IPS-NIHi7 (cell line): ENCODE data around the gene YEATS2.
A peak's percentile ranks its signal among the peaks of the same experiment; 100 is the strongest.

Experiments used
- DNase-seq: peaks from one replicate; pipeline ENCODE4 v3.0.0; 2012; ENCODE audit warnings: mixed read lengths; ENCODE audit errors: extremely low spot score

The YEATS2 gene

DNA sequence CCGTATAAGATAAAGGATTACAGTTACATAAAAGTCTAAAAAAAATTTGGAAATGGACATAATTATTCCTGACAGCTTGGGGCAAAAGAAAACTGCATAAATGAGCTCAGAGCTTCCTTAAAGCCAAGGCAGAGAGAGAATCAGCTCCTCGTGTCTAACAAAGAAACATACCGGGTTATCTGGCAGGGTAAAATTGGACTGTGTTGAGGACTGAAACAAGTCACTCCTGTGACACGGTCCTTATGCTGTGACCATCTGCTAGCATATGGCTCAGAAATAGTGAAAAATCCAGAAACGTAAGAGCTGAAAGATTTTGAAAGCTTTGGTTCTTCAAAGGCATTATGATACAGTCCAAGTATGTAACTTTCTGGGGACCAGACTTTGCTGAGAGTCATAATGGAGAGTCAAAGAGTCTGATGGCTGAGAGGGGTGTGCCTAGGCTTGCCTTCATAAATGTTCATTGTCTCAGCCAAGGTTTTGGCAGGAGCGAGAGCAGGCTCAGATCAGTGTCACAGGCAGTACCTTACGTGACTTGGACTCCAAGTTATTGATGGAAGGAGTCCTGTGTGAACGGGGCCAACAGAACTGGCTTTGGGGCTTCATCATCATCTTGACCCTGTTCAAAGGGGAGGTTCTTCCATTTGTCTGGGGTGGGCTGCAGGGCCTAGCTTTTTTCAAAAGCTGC lies 115.3 kb downstream of the YEATS2 start:
- no peak for DNase-seq

- no peak for DNase-seq
These were observed 116.6 kb downstream of the YEATS2 start for GRCh38 chr3:183814240-183814639.

- DNase-seq = no peak
These were observed 118.0 kb downstream of the YEATS2 start for GRCh38 chr3:183815563-183815940.

GRCh38 chr3:183815951-183816475 lies 118.4 kb downstream of the YEATS2 start:
- no peak for DNase-seq

DNA sequence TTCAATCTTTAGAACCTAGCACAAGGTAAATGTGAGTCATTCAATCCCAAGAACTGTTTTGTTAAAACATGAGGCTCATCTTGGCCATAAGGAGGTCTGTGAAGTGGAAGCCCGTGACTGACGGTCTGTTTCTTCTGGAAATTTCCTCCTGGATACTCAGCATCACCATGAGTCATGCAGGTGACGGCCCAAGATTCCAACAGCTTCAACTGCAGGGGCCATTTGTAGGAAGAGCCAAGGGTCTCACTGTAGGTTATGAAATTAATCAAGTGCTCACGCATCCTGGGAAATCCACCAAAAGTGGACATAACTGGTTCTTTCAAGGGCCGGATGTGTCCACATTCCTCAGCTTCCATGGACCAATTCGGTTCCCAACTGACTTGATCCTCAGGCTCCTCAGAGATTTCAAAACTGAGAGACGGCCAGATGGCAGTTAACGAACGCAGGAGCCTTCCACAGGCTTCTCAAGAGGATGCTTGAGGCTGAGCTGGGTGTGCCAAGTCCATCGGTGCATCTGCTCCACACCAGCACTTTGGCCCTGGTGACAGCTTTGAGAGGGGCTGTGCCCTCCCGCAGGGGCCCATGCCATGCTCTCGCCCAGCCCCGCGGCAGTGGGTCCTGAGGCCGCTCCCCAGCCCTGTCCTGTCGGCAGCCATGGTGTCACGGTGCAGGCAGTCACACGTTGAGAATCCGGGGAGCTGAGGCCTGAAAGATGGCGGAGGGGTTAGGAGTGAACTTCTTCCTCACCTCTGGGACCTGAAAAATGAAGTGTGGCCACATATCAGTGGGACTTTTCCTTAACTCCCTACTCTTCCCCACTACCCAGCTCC lies 119.3 kb downstream of the YEATS2 start:
- DNase-seq = no peak

DNA sequence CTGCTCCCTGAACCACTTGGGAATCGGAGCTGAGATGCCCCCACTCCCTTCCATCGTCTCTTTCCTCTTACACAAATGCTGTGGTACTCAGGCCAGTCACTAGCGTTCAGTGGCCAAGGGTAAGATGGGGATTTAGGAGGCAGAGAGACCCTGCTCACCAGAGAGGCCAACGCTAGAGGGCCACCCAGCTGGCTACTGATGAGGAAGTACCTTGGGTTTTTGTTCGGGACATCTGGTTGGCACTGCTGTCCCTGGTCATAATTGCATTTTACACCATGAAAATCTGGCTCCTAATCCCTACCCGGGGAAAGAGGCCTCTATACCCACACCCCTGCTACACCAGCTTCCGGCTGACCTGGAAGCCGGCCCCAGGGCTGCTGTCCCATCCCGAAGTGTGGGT lies 120.0 kb downstream of the YEATS2 start:
- no peak for DNase-seq

DNA sequence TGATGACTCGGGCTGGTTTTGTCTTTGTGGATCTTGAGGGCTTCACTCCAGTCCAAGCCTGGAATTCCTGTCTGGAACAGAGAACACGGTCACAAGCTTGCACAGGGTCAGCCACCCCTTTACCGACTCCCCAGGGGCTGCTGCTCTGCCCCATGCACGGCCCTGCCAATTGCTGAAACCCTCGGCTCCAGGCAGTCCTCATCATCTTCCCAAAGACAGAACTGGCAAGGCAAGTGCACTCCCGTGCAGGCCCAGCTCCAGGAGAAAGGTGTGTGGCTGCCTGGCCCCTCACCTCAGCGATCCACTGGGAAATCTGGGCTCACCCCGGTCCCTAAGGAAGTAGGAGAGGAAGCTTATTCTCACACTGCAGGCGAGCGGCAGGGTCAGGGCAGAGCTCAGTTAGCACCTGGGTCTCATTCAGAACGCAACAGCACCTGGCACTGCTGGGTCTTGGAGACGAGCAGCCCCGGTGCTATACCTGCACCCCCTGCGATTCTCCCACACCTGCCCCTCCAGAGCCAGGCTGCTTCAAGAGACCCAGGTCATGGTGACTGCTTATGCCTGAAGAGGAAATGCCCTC lies 120.5 kb downstream of the YEATS2 start:
- no peak for DNase-seq

DNA sequence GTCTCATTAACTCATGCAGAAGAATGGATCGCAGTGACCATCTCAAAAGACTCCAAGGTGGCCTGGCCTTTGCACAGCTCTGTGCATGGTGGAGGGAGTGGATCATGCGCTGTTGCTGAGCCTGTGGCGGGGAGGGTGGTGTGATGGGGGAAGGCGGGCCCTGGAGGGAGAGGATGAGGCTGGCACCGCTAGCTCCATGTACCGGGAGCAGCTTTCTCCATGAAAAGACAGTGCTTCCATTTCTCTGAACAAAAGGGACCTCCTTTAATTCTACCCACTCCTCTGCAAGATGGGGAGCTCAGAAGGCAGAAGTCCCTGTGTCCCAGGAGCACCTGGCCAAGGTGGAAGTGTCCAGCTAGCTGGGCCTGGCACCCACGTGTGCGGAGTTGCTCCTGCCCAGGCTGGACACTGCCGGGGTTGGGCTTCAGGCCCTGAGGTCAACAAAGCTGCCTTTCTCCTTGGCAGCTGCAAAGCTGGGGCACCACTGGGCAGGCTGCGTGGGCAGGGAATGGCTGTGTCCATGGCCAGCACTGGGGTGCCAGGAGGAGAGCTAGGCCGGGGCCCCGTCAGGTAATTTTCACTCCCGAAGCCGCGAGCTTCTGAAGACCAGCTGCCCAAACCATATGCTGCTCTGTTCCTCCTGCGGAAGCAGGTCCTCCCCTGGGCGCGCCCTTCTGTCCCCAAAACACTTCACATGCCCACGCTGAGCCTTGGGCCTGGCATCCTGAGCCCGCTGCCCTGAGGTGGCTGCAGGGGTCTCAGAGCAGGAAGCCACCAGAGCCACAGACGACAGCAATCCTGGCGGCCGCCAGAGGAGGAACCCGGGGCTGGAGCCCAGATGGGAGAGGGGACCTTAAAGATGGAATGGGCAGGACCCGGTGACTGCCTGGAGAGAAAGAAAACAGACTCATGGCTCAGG lies 121.4 kb downstream of the YEATS2 start:
- DNase-seq = no peak

GRCh38 chr3:183819831-183820230 lies 122.2 kb downstream of the YEATS2 start:
- DNase-seq = no peak

DNA sequence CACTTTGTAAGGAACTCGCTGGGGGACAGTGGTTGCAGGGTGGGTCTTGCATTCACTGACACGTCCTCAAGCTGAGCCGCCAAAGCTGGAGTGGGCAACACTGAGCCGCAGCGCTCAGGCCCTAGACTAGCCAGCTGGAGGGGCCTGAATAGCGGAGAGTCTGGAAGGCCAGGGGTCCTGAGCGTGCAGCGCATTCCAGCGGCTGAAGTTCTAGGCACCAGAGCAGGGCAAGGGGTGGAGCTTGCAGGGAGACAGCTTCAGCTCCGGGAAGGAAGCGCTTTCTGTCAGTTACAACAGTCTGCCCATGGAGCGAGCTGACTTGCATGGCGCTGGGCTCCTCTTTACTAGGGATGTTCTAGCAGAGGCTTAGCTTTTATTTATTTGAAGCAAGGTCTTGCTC lies 125.0 kb downstream of the YEATS2 start:
- DNase-seq = peak; percentile 47

- no peak for DNase-seq
These were observed 126.4 kb downstream of the YEATS2 start for GRCh38 chr3:183823963-183824362.

DNA sequence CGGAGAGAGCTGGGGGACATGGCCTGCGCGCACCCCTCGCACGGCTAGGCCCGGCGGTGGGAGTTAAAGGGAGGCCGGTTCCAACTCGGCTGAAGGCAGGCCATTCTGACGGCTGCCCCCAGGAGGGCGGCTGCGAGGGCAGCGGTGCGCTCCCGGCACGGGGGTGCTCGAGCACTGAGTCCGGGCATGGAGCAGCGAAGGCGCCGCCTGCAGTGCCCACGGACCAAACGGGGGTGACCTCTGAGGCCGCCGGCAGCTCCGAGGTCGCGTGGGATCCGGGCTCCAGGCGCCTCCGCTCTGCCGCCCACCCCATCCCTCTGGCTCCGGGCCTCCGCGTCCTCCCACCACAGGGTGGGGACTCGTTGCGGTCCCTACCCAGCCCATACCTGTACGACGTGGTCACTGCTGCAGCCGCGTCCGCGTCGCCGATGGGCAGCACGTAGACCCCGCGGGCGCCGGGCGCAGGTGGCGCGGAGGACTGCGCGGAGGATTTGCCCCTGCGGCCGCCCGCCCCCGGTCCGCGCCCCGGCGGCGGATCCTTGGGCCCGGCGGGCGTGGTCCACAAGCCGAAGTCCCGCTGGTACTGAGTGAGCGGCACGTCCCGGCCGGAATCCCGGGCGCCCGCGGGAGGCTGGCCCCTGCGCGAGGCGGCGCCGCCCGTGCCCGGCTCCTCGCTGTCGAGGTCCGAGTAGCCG lies 127.3 kb downstream of the YEATS2 start:
- DNase-seq = peak; percentile 44

DNA sequence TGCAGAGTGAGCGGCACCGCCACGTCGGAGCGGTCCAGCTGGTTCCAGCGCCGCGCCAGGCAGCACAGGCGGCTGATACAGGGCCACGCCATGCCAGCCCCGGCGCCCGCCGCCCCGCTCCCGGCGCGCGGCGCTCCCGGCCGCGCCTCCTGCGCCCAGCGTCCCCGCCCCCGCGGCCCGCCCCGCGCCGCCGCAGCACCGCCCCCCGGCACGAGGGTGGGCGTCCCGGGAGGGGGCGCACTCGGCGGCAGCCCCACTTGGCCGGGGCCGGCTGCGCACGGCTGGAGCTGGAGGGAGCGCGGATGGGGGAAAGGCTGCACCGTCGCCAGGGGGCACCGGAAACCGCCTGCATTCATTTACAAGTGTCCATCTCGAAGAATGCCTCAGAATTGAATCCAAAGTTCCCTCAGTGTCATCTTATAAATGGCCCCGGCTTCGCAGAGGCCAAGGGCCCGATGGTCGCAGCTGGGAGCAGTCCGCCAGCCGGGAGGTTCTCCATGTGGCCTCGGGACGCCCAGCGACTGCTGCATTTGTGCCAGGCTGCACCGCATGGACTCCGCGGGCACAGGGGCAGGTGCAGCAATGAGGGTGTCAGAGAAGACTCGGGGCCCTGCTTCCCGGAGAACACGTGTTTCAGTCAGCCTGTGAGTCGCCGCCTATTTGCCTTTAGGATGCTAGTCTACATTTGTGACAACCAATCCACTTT lies 128.0 kb downstream of the YEATS2 start, which contains the start of gene MAP6D1:
TSS of gene MAP6D1 (minus strand) at position 122 of the 706 bp plus-strand sequence. CDS start at position 92, 30 bp downstream.
- DNase-seq = peak; percentile 92

- DNase-seq = no peak
These were observed 129.1 kb downstream of the YEATS2 start for GRCh38 chr3:183826448-183827250.

DNA sequence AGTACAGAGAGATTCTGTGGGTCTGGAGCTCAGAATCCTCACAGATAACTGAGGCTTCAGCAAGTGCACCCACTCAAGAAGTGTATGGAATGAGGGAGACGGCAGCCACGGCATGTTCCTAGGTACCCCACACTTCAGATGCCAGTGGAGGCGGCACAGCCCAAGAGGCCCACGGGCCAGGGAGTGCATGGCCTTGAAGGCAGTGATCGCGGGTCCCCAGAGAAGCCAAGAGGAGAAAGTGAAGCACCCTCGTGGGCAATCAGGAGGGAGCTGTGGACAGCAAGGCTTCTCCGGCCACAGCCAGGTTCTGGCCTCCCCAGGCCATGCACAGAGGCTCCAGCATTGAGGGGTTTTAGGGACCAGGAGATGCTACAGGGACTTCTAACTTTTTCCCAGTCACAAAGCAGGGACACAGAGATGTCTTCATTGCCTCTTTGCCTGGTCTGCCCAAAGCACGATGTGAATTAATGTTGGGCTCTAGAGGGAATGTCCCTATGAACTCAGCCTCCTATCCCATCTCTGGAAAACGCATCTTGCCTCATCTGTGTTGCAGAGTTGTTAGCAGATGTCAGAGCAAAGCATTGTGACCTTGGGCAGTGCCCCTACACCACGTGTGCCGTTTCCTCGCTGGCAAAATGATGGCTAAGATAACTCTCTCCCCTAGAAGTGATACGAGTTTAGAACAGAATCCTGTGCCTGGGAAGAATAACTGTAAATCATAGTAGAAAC lies 130.4 kb downstream of the YEATS2 start:
- no peak for DNase-seq

GRCh38 chr3:183828538-183828870 lies 130.9 kb downstream of the YEATS2 start:
- DNase-seq = no peak

DNA sequence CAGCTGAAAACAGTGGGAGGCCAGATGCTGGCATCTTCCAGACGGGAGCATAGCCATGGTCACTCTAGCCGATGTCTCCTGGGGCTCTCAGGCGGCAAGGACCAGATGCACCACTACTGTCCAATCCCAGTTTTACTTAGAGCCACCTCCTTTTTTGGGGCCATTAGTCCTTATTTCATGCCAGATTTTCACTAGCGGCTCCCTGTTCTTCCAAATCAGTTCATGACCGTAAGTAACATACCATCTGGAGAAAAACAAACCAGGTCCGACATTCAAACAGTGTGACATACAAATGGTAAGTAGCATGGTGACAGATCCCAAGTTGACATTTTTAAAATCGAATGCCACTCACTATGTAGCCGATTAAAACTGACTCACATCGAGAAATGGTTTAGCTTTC lies 131.9 kb downstream of the YEATS2 start:
- no peak for DNase-seq

GRCh38 chr3:183830187-183830586 lies 132.6 kb downstream of the YEATS2 start:
- no peak for DNase-seq

- no peak for DNase-seq
These were observed 135.9 kb downstream of the YEATS2 start for GRCh38 chr3:183833516-183833915.
